IMR-90 (cell line): Measurements from ENCODE around the gene PAQR5.

ENCODE experiments used
- BHLHE40 ChIP-seq: fragments of 150-350 bp; IDR thresholded peaks from 2 replicates; pipeline ENCODE4 v1.6.1; 2016; ENCODE audit warnings: mild to moderate bottlenecking, low read depth, low read length
- CEBPB ChIP-seq: IDR thresholded peaks from 2 replicates; pipeline ENCODE4 v1.6.1; 2012; ENCODE audit warnings: low read depth, low read length, improper control_type of control experiment
- CHD1 ChIP-seq: IDR thresholded peaks from 2 replicates; pipeline ENCODE4 v1.6.1; 2012; ENCODE audit warnings: low read depth, low read length, improper control_type of control experiment
- MAFK ChIP-seq: IDR thresholded peaks from 2 replicates; pipeline ENCODE4 v1.6.1; 2012; ENCODE audit warnings: low read depth, low read length, improper control_type of control experiment
- MXI1 ChIP-seq: IDR thresholded peaks from 2 replicates; pipeline ENCODE4 v1.6.1; 2012; ENCODE audit warnings: low read depth, mild to moderate bottlenecking, low read length, moderate library complexity, borderline replicate concordance
- NFE2L2 ChIP-seq: fragments of 150-350 bp; IDR thresholded peaks from 2 replicates; pipeline ENCODE4 v1.6.1; 2016; ENCODE audit warnings: low read depth, mild to moderate bottlenecking, low read length
- POLR2A ChIP-seq: IDR thresholded peaks from 2 replicates; pipeline ENCODE4 v1.6.1; 2012; ENCODE audit warnings: mild to moderate bottlenecking, low read depth, low read length
- RAD21 ChIP-seq: IDR thresholded peaks from 2 replicates; pipeline ENCODE4 v1.6.1; 2012; ENCODE audit warnings: low read length, improper control_type of control experiment
- RCOR1 ChIP-seq: IDR thresholded peaks from 2 replicates; pipeline ENCODE4 v1.6.1; 2012; ENCODE audit warnings: mild to moderate bottlenecking, low read length, improper control_type of control experiment; ENCODE audit not compliant: insufficient replicate concordance
- SMC3 ChIP-seq: fragments of 150-350 bp; IDR thresholded peaks from 2 replicates; pipeline ENCODE4 v1.6.1; 2016; ENCODE audit warnings: low read depth, mild to moderate bottlenecking, antibody characterized with exemption, low read length, moderate library complexity
- TF ChIP-seq, protein P1 (sequence below): conservative IDR thresholded peaks from 2 replicates; pipeline ENCODE4 v1.5.1; 2012; ENCODE audit warnings: mild to moderate bottlenecking, low read depth, low read length, improper control_type of control experiment
- TF ChIP-seq, protein P2 (sequence below): fragments of 150-350 bp; IDR thresholded peaks from 2 replicates; pipeline ENCODE4 v1.6.1; 2016; ENCODE audit warnings: low read depth, mild to moderate bottlenecking, low read length, moderate library complexity, borderline replicate concordance
- TF ChIP-seq, protein P3 (sequence below): fragments of 150-350 bp; IDR thresholded peaks from 2 replicates; pipeline ENCODE4 v1.6.1; 2017; ENCODE audit warnings: mild to moderate bottlenecking, antibody characterized with exemption, low read length, low read depth

DNA sequence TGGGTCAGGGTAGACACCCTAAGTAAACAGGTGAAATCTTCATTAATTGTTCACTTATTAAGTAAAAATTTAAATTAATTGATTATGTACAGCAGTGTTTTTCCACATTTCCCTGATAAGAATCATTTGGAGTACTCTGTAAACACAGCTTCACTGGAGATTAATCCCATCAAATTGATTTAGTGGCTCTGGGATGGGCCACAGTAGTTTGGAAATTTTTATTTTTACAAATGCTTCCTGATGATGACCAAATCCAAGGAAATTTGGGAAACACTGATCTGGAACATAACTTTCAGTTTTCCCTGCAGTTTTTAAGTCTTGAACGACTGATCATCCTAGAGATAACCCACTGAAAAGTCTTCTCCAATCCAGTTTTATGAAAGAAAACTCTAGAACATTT is 135.1 kb downstream of the PAQR5 start:
- TF ChIP-seq CHD1 (no peak), MXI1 (no peak), POLR2A (no peak), MAFK (no peak), SMC3 (no peak), RAD21 (no peak), CEBPB (no peak), NFE2L2 (no peak), RCOR1 (no peak), BHLHE40 (no peak)
- TF ChIP-seq, protein P1, sequence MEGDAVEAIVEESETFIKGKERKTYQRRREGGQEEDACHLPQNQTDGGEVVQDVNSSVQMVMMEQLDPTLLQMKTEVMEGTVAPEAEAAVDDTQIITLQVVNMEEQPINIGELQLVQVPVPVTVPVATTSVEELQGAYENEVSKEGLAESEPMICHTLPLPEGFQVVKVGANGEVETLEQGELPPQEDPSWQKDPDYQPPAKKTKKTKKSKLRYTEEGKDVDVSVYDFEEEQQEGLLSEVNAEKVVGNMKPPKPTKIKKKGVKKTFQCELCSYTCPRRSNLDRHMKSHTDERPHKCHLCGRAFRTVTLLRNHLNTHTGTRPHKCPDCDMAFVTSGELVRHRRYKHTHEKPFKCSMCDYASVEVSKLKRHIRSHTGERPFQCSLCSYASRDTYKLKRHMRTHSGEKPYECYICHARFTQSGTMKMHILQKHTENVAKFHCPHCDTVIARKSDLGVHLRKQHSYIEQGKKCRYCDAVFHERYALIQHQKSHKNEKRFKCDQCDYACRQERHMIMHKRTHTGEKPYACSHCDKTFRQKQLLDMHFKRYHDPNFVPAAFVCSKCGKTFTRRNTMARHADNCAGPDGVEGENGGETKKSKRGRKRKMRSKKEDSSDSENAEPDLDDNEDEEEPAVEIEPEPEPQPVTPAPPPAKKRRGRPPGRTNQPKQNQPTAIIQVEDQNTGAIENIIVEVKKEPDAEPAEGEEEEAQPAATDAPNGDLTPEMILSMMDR: no peak
- TF ChIP-seq, protein P2, sequence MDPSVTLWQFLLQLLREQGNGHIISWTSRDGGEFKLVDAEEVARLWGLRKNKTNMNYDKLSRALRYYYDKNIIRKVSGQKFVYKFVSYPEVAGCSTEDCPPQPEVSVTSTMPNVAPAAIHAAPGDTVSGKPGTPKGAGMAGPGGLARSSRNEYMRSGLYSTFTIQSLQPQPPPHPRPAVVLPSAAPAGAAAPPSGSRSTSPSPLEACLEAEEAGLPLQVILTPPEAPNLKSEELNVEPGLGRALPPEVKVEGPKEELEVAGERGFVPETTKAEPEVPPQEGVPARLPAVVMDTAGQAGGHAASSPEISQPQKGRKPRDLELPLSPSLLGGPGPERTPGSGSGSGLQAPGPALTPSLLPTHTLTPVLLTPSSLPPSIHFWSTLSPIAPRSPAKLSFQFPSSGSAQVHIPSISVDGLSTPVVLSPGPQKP: no peak
- TF ChIP-seq, protein P3, sequence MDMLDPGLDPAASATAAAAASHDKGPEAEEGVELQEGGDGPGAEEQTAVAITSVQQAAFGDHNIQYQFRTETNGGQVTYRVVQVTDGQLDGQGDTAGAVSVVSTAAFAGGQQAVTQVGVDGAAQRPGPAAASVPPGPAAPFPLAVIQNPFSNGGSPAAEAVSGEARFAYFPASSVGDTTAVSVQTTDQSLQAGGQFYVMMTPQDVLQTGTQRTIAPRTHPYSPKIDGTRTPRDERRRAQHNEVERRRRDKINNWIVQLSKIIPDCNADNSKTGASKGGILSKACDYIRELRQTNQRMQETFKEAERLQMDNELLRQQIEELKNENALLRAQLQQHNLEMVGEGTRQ: no peak
